22Rv1 (cell line): Measurements from ENCODE around the gene SLC4A7.

Experiments used
- CTCF ChIP-seq: fragments of 450-650 bp; IDR thresholded peaks from 2 replicates; pipeline ENCODE4 v1.5.1; 2017; ENCODE audit warnings: mild to moderate bottlenecking
- ZFX ChIP-seq: fragments of 450-650 bp; IDR thresholded peaks from 2 replicates; pipeline ENCODE4 v1.6.1; 2017; ENCODE audit warnings: antibody characterized with exemption, borderline replicate concordance

DNA sequence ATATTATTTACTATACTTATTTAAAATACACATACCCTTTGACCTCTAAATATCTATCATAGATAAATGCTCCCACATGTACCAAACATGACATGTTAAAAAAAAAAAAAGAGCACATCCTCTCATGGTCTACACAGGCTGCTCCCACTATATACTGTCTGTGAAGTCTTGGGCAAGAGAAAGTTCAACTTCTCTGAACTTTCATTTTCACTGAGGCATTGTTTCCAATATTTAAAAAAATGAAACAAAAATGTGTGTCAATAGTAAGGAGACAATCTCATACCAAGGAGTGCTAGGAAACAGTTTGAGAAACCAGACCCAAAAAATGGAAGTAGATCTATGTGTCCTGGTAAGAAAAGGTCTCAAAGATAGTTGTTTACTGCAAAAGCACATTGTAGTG, 29.3 kb downstream of the SLC4A7 start:
- TF ChIP-seq CTCF = no peak
- TF ChIP-seq ZFX = no peak
